HepG2 (cell line): ENCODE measurements around the gene AQP11. TPM values are rescaled to one million over a fixed set of nuclear protein-coding genes. Genes with fewer than 3 reads are reported as not detected.
A peak's percentile ranks its signal among the peaks of the same experiment; 100 is the strongest.

ENCODE experiments used
- CENPX ChIP-seq: sonication (generic); formaldehyde crosslinking; IDR thresholded peaks from 2 replicates; pipeline ENCODE4 v1.9.0; 2021; ENCODE audit warnings: mild to moderate bottlenecking, missing genetic modification reagents, moderate library complexity
- DNMT1 ChIP-seq: sonication (generic); formaldehyde crosslinking; IDR thresholded peaks from 2 replicates; pipeline ENCODE4 v1.5.1; 2020; ENCODE audit warnings: mild to moderate bottlenecking, missing genetic modification reagents
- EZH2 ChIP-seq: conservative IDR thresholded peaks from 2 replicates; pipeline ENCODE4 v1.6.1; 2012; ENCODE audit warnings: mild to moderate bottlenecking, low read depth, low read length, moderate library complexity
- FOXC1 ChIP-seq: sonication (generic); formaldehyde crosslinking; IDR thresholded peaks from 2 replicates; pipeline ENCODE4 v1.8.0; 2022; ENCODE audit warnings: mild to moderate bottlenecking, missing genetic modification reagents, borderline replicate concordance
- FOXK1 ChIP-seq: sonication (generic); formaldehyde crosslinking; IDR thresholded peaks from 2 replicates; pipeline ENCODE4 v1.4.0; 2020; ENCODE audit warnings: low read depth, missing genetic modification reagents, borderline replicate concordance
- GABPA ChIP-seq, 2 experiments: IDR thresholded peaks; 2 replicates each; pipeline ENCODE4 v1.6.1; 2011 to 2016; ENCODE audit warnings: low read depth in 2 of 2, low read length in 1 of 2, missing biosample characterization in 1 of 2, missing genetic modification characterization in 1 of 2
- KAT8 ChIP-seq: IDR thresholded peaks from 2 replicates; pipeline ENCODE4 v1.6.1; 2016; ENCODE audit warnings: missing genetic modification reagents, missing compliant biosample characterization
- KDM6A ChIP-seq: IDR thresholded peaks from 2 replicates; pipeline ENCODE4 v1.6.1; 2016; ENCODE audit warnings: low read depth
- KLF15 ChIP-seq: sonication (generic); formaldehyde crosslinking; IDR thresholded peaks from 2 replicates; pipeline ENCODE4 v1.8.1; 2023; ENCODE audit warnings: borderline replicate concordance, mild to moderate bottlenecking, inconsistent platforms, missing genetic modification reagents, mixed read lengths
- MYNN ChIP-seq: sonication (generic); formaldehyde crosslinking; IDR thresholded peaks from 2 replicates; pipeline ENCODE4 v1.4.0; 2020; ENCODE audit warnings: mild to moderate bottlenecking, low read depth, missing genetic modification reagents
- NFKB2 ChIP-seq: sonication (generic); formaldehyde crosslinking; IDR thresholded peaks from 2 replicates; pipeline ENCODE4 v1.4.0; 2020; ENCODE audit warnings: missing genetic modification reagents, borderline replicate concordance
- NFKBIZ ChIP-seq: IDR thresholded peaks from 2 replicates; pipeline ENCODE4 v1.6.1; 2018; ENCODE audit warnings: missing genetic modification reagents, missing compliant biosample characterization
- NR2F6 ChIP-seq, 2 experiments: IDR thresholded peaks; 2 replicates each; pipeline ENCODE4 v1.6.1; 2016; ENCODE audit warnings: antibody characterized with exemption in 1 of 2, mild to moderate bottlenecking in 1 of 2
- PHF21A ChIP-seq: sonication (generic); formaldehyde crosslinking; IDR thresholded peaks from 2 replicates; pipeline ENCODE4 v1.5.0; 2020; ENCODE audit warnings: mild to moderate bottlenecking, missing genetic modification reagents
- REPIN1 ChIP-seq: sonication (generic); formaldehyde crosslinking; IDR thresholded peaks from 2 replicates; pipeline ENCODE4 v1.8.0; 2022; ENCODE audit warnings: missing genetic modification reagents, low read depth, mild to moderate bottlenecking, borderline replicate concordance
- SIX1 ChIP-seq: sonication (generic); formaldehyde crosslinking; IDR thresholded peaks from 2 replicates; pipeline ENCODE4 v1.4.0; 2020; ENCODE audit warnings: missing genetic modification reagents, borderline replicate concordance
- TCF7 ChIP-seq: sonication (generic); IDR thresholded peaks from 2 replicates; pipeline ENCODE4 v1.6.1; 2016; ENCODE audit warnings: antibody characterized with exemption, low read depth
- WIZ ChIP-seq: sonication (generic); formaldehyde crosslinking; IDR thresholded peaks from 2 replicates; pipeline ENCODE4 v1.5.1; 2020; ENCODE audit warnings: mild to moderate bottlenecking, missing genetic modification reagents
- ZFY ChIP-seq: sonication (generic); formaldehyde crosslinking; IDR thresholded peaks from 2 replicates; pipeline ENCODE4 v1.4.0; 2020; ENCODE audit warnings: missing genetic modification reagents
- ZKSCAN1 ChIP-seq: fragments of 150-350 bp; IDR thresholded peaks from 2 replicates; pipeline ENCODE4 v1.6.1; 2014; ENCODE audit warnings: low read length
- ZKSCAN5 ChIP-seq: sonication (generic); formaldehyde crosslinking; IDR thresholded peaks from 2 replicates; pipeline ENCODE4 v1.5.1; 2020; ENCODE audit warnings: mild to moderate bottlenecking, missing genetic modification reagents
- ZNF432 ChIP-seq: sonication (generic); formaldehyde crosslinking; IDR thresholded peaks from 2 replicates; pipeline ENCODE4 v1.5.0; 2020; ENCODE audit warnings: missing genetic modification reagents, mild to moderate bottlenecking, borderline replicate concordance
- ZNF451 ChIP-seq: sonication (generic); formaldehyde crosslinking; IDR thresholded peaks from 2 replicates; pipeline ENCODE4 v1.5.0; 2020; ENCODE audit warnings: mild to moderate bottlenecking, missing genetic modification reagents
- ZNF557 ChIP-seq: sonication (generic); formaldehyde crosslinking; IDR thresholded peaks from 2 replicates; pipeline ENCODE4 v1.4.0; 2020; ENCODE audit warnings: missing genetic modification reagents
- ZNF570 ChIP-seq: sonication (generic); formaldehyde crosslinking; IDR thresholded peaks from 2 replicates; pipeline ENCODE4 v1.4.0; 2020; ENCODE audit warnings: mild to moderate bottlenecking, missing genetic modification reagents, borderline replicate concordance
- ZNF614 ChIP-seq: IDR thresholded peaks from 2 replicates; pipeline ENCODE4 v1.6.1; 2018; ENCODE audit warnings: missing biosample characterization, missing genetic modification reagents, inconsistent platforms, borderline replicate concordance
- ZNF749 ChIP-seq: sonication (generic); formaldehyde crosslinking; IDR thresholded peaks from 2 replicates; pipeline ENCODE4 v1.8.0; 2022; ENCODE audit warnings: mild to moderate bottlenecking, missing genetic modification reagents, moderate library complexity, borderline replicate concordance
- ZNF75D ChIP-seq: sonication (generic); formaldehyde crosslinking; IDR thresholded peaks from 2 replicates; pipeline ENCODE4 v1.8.1; 2023; ENCODE audit warnings: missing genetic modification reagents, mild to moderate bottlenecking, borderline replicate concordance
- polyA plus RNA-seq, 8 experiments: library from polyadenylated mRNA; depleted of rRNA in 3 of 8; stranded (reverse) in 7 of 8; unstranded in 1 of 8; fragments of >200 nt; fragmentation: Illumina TruSeq in 4 of 8; extraction: Trizol in 4 of 8; gene quantifications; 2 replicates each; pipeline versions ENCODE4 v1.2.1 to v1.2.3, GENCODE V29; 2011 to 2016; ENCODE audit warnings: low read depth in 4 of 8, missing spikeins in 1 of 8, mixed read lengths in 1 of 8; ENCODE audit not compliant: insufficient read depth in 1 of 8
- total RNA-seq, 5 experiments: library from RNA; depleted of rRNA; stranded (reverse); fragments of >200 nt; fragmentation: Illumina TruSeq; extraction: Trizol; gene quantifications; 2 replicates each; pipeline ENCODE4 v1.2.3, GENCODE V29; 2016; ENCODE audit warnings: low read depth in 1 of 5
- TF ChIP-seq, protein P1 (sequence below): sonication (generic); formaldehyde crosslinking; IDR thresholded peaks from 2 replicates; pipeline ENCODE4 v1.8.1; 2022; ENCODE audit warnings: mild to moderate bottlenecking, missing genetic modification reagents
- TF ChIP-seq, protein P2 (sequence below): sonication (generic); formaldehyde crosslinking; IDR thresholded peaks from 2 replicates; pipeline ENCODE4 v1.4.0; 2020; ENCODE audit warnings: mild to moderate bottlenecking, missing genetic modification reagents

Gene AQP11
- total and polyA plus RNA-seq, 2 of the 13 experiments (the other 11 are each of a cell fraction or from before 2014, with no cell fraction given): 10.4 to 15.3 TPM

DNA sequence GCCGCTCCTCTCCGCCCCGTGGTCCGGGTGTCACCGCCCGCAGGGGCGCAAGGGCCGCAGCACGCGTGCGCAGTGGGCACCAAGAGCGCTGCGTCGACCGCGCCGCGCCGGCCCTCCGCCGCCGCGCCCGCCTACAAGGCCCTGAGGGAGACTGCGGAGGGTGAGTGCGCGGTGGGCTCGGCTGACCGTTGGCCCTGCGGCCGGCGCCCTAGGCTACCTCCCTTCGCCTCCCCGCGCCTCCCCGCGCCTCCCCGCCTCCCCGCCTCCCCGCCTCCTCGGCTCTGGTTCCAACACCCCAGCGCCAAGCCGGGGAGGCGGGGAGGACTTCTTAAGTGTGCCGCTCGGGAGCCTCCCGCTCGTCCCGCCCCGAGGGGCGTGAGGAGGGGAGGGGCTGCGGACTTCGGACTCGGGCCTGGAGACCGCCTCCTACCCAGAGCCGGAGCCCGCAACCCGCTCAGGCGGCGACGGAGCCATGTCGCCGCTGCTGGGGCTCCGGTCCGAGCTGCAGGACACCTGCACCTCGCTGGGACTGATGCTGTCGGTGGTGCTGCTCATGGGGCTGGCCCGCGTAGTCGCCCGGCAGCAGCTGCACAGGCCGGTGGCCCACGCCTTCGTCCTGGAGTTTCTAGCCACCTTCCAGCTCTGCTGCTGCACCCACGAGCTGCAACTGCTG, at the start of gene AQP11 (continued):
- TF ChIP-seq, protein P1, sequence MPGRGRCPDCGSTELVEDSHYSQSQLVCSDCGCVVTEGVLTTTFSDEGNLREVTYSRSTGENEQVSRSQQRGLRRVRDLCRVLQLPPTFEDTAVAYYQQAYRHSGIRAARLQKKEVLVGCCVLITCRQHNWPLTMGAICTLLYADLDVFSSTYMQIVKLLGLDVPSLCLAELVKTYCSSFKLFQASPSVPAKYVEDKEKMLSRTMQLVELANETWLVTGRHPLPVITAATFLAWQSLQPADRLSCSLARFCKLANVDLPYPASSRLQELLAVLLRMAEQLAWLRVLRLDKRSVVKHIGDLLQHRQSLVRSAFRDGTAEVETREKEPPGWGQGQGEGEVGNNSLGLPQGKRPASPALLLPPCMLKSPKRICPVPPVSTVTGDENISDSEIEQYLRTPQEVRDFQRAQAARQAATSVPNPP (CRISPR knock-in tag): no peak
- TF ChIP-seq, protein P2, sequence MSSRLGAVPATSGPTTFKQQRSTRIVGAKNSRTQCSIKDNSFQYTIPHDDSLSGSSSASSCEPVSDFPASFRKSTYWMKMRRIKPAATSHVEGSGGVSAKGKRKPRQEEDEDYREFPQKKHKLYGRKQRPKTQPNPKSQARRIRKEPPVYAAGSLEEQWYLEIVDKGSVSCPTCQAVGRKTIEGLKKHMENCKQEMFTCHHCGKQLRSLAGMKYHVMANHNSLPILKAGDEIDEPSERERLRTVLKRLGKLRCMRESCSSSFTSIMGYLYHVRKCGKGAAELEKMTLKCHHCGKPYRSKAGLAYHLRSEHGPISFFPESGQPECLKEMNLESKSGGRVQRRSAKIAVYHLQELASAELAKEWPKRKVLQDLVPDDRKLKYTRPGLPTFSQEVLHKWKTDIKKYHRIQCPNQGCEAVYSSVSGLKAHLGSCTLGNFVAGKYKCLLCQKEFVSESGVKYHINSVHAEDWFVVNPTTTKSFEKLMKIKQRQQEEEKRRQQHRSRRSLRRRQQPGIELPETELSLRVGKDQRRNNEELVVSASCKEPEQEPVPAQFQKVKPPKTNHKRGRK (CRISPR knock-in tag): no peak
- TF ChIP-seq EZH2 (no peak), ZNF557 (no peak), TCF7 (peak; percentile 74), REPIN1 (CRISPR knock-in tag) (no peak), NR2F6 (IDR thresholded peaks at IDR 0.05) (no peak), NR2F6 (CRISPR knock-in tag; IDR thresholded peaks at IDR 0.05) (no peak), ZKSCAN1 (no peak), MYNN (CRISPR knock-in tag) (peak; percentile 26; the same call in 1 of the 2 replicates), ZNF749 (CRISPR knock-in tag) (no peak), FOXC1 (CRISPR knock-in tag) (peak; percentile 74; the same call in 1 of the 2 replicates), KDM6A (peak; percentile 68), ZNF432 (CRISPR knock-in tag) (no peak; the same call in 1 of the 2 replicates), DNMT1 (CRISPR knock-in tag) (no peak), FOXK1 (CRISPR knock-in tag) (peak; percentile 62; the same call in 1 of the 2 replicates), KLF15 (CRISPR knock-in tag) (peak; percentile 40), ZKSCAN5 (CRISPR knock-in tag) (no peak), ZNF614 (CRISPR knock-in tag) (peak; percentile 55; the same call in 1 of the 2 replicates), KAT8 (CRISPR knock-in tag) (peak; percentile 59; the same call in 1 of the 2 replicates), NFKBIZ (CRISPR knock-in tag) (no peak), NFKB2 (CRISPR knock-in tag) (peak; percentile 77), WIZ (no peak), ZNF451 (CRISPR knock-in tag) (peak; percentile 93; the same call in 1 of the 2 replicates), ZFY (CRISPR knock-in tag) (peak; percentile 94), CENPX (CRISPR knock-in tag) (no peak), ZNF570 (CRISPR knock-in tag) (no peak), SIX1 (CRISPR knock-in tag) (0 out of 2 replicates have a peak, but pooled peaks have one; percentile 30), PHF21A (CRISPR knock-in tag) (peak; percentile 86; the same call in 1 of the 2 replicates), GABPA (IDR thresholded peaks at IDR 0.05; ENCODE audit: low read depth, low read length) (no peak), GABPA (CRISPR knock-in tag; IDR thresholded peaks at IDR 0.05; ENCODE audit: low read depth) (no peak), ZNF75D (CRISPR knock-in tag) (no peak)
